B cell (primary cell): ENCODE results near the gene CACNA2D3. TPM values are rescaled to one million over a fixed set of nuclear protein-coding genes. Genes with fewer than 3 reads are reported as not detected.

Experiments used
- ATAC-seq: fragments of 200-7000 bp; cut with Tn5 transposase; one replicate; pipeline ENCODE4 v1.10.0; 2021; ENCODE audit warnings: low read depth, mild to moderate bottlenecking, moderate number of reproducible peaks, moderate library complexity
- CTCF ChIA-PET: fragments of 350-600 bp; sonication (Branson Sonifier 250); formaldehyde crosslinking; loops from one replicate; lab custom pipeline; 2021; ENCODE audit warnings: antibody characterized with exemption, inconsistent platforms; lab: Charles Lee
- POLR2A ChIA-PET: fragments of 350-600 bp; sonication (Branson Sonifier 250); formaldehyde crosslinking; loops from one replicate; lab custom pipeline; 2021; ENCODE audit warnings: antibody characterized with exemption; lab: Charles Lee
- DNase-seq: peaks from one replicate; pipeline ENCODE4 v3.0.0; 2013
- H2AFZ ChIP-seq: 2 replicates; pipeline ENCODE4 v1.6.1; 2012; ENCODE audit warnings: mild to moderate bottlenecking, low read depth, low read length; ENCODE audit not compliant: insufficient read depth, poor library complexity, severe bottlenecking
- H3K27ac ChIP-seq, 2 donors: 1 replicate in 1 of 2; 2 replicates in 1 of 2; pipeline ENCODE4 v1.5.1; 2012 to 2013; ENCODE audit warnings: low read length in 2 of 2, mild to moderate bottlenecking in 2 of 2, moderate library complexity in 1 of 2
- H3K27me3 ChIP-seq, 4 experiments: fragments of 200-600 bp in 1 of 4; sonication (generic) in 1 of 4; replicated peaks in 1 of 4; 1 replicate in 2 of 4; 2 replicates in 2 of 4; pipeline versions ENCODE4 v1.6.1 to v1.7.0; 2013 to 2016; ENCODE audit warnings: low read length in 3 of 4, mild to moderate bottlenecking in 2 of 4, mixed read lengths in 1 of 4, moderate library complexity in 1 of 4; ENCODE audit not compliant: insufficient read depth in 4 of 4, control insufficient read depth in 3 of 4; ENCODE audit errors: control extremely low read depth in 1 of 4
- H3K36me3 ChIP-seq, 2 experiments: replicated peaks in 1 of 2; 1 replicate in 1 of 2; 2 replicates in 1 of 2; pipeline versions ENCODE4 v1.6.1 to v1.7.1; 2013; ENCODE audit warnings: low read length in 1 of 2; ENCODE audit not compliant: insufficient read depth in 2 of 2, control insufficient read depth in 1 of 2; ENCODE audit errors: control extremely low read depth in 1 of 2, extremely low read depth in 1 of 2
- H3K4me1 ChIP-seq, 2 donors: fragments of 200-600 bp in 1 of 2; sonication (generic) in 1 of 2; 1 replicate in 1 of 2; 2 replicates in 1 of 2; pipeline versions ENCODE4 v1.5.1 to v1.6.1; 2013 to 2017; ENCODE audit warnings: low read length in 2 of 2; ENCODE audit not compliant: control insufficient read depth in 2 of 2, insufficient read depth in 2 of 2
- H3K4me2 ChIP-seq: replicated peaks from 2 replicates; pipeline ENCODE3; 2012; ENCODE audit warnings: mild to moderate bottlenecking, low read depth, low read length; ENCODE audit not compliant: poor library complexity, severe bottlenecking
- H3K4me3 ChIP-seq, 5 experiments: fragments of 200-600 bp in 1 of 5; sonication (generic) in 1 of 5; 1 replicate in 3 of 5; 2 replicates in 2 of 5; pipeline versions ENCODE4 v1.5.1 to v1.7.0; 2011 to 2016; ENCODE audit warnings: low read length in 4 of 5, mild to moderate bottlenecking in 4 of 5, low read depth in 2 of 5, control low read depth in 1 of 5, moderate library complexity in 1 of 5; ENCODE audit not compliant: insufficient read depth in 1 of 5; ENCODE audit errors: control extremely low read depth in 1 of 5, extremely low read depth in 1 of 5
- H3K79me2 ChIP-seq: fragments of 200-600 bp; sonication (generic); one replicate; pipeline ENCODE4 v1.6.0; 2016; ENCODE audit warnings: low read length; ENCODE audit not compliant: control insufficient read depth, insufficient read depth
- H3K9ac ChIP-seq: fragments of 200-600 bp; sonication (generic); 2 replicates; pipeline ENCODE4 v1.6.1; 2017; ENCODE audit warnings: mild to moderate bottlenecking, low read length, moderate library complexity
- H3K9me3 ChIP-seq, 3 donors: one replicate each; pipeline versions ENCODE4 v1.6.1 to v1.7.1; 2013; ENCODE audit warnings: low read length in 2 of 3; ENCODE audit not compliant: control insufficient read depth in 2 of 3, insufficient read depth in 1 of 3; ENCODE audit errors: control extremely low read depth in 1 of 3
- H4K20me1 ChIP-seq: 2 replicates; pipeline ENCODE4 v1.6.0; 2012; ENCODE audit warnings: mild to moderate bottlenecking, low read length; ENCODE audit not compliant: insufficient read depth, control insufficient read depth, poor library complexity, severe bottlenecking
- H3K27ac Mint-ChIP-seq: one replicate; pipeline ENCODE4 v1.8.0; 2021; ENCODE audit warnings: mixed read lengths
- H3K27me3 Mint-ChIP-seq: one replicate; pipeline ENCODE4 v1.8.0; 2021; ENCODE audit warnings: mixed read lengths
- H3K4me1 Mint-ChIP-seq: one replicate; pipeline ENCODE4 v1.8.0; 2021; ENCODE audit warnings: mixed read lengths
- H3K4me3 Mint-ChIP-seq: one replicate; pipeline ENCODE4 v1.8.0; 2021; ENCODE audit warnings: mixed read lengths
- H3K9me3 Mint-ChIP-seq: one replicate; pipeline ENCODE4 v1.8.0; 2022; ENCODE audit warnings: mixed read lengths; ENCODE audit not compliant: insufficient read depth
- CTCF ChIP-seq: fragments of 200-600 bp; IDR thresholded peaks from one replicate; pipeline ENCODE4 v1.8.0; 2022; ENCODE audit warnings: antibody characterized with exemption, mild to moderate bottlenecking
- EZH2 ChIP-seq: IDR thresholded peaks from 2 replicates; pipeline ENCODE4 v1.6.1; 2012; ENCODE audit warnings: borderline replicate concordance, low read depth, mild to moderate bottlenecking, moderate library complexity, low read length; ENCODE audit not compliant: insufficient read depth, poor library complexity, severe bottlenecking
- WGBS: methylation state at CpG from one replicate; pipeline ENCODE4 v1.1.5; 2013; ENCODE audit warnings: missing lambda C conversion rate; ENCODE audit not compliant: insufficient coverage; 5-methylcytosine and 5-hydroxymethylcytosine counted together
- intact Hi-C: fragments of 100-400 bp; cut with micrococcal nuclease; formaldehyde crosslinking; loops from one replicate; pipeline ENCODE4 v1.10.0; 2022
- polyA plus RNA-seq: library from polyadenylated mRNA; depleted of rRNA; stranded (reverse); fragments of >200 nt; gene quantifications from 2 replicates; pipeline ENCODE4 v1.2.3, GENCODE V29; 2012
- total RNA-seq, 2 donors: library from RNA; stranded (reverse); fragments of 120-200 nt in 1 of 2; gene quantifications; 1 replicate in 1 of 2; 2 replicates in 1 of 2; pipeline versions ENCODE4 v1.2.3 to v1.2.4, GENCODE V29; 2013 to 2022

The CACNA2D3 gene
- total and polyA plus RNA-seq, 2 donors (not counting 1 experiment from before 2014, with no cell fraction given) = not detected

GRCh38 chr3:55066551-55067047 is 944.2 kb downstream of the CACNA2D3 start:
- Histone ChIP-seq H2AFZ (no peak overlapping the region), H3K9me3 (peaks cover 0 to 4% (median 0%) of the 10 kb centered on the region in 3 donors), H4K20me1 (no peaks in the 10 kb centered on the region), H3K79me2 (no peaks in the 10 kb centered on the region), H3K4me2 (no peak overlapping the region), H3K4me3 (no peak overlapping the region), H3K27ac (no peak overlapping the region), H3K27me3 (no peaks in the 10 kb centered on the region), H3K4me1 (no peaks in the 10 kb centered on the region), H3K36me3 (no peaks in the 10 kb centered on the region), H3K9ac (no peak overlapping the region)
- ATAC-seq = no peak
- H3K27ac Mint-ChIP-seq = no peak overlapping the region
- CTCF ChIA-PET = no interaction called here
- intact Hi-C loops = no loop called here
- DNase-seq = no peak
- WGBS = 78% methylated on average over 3 of the region's 9 CpGs
- no peaks in the 10 kb centered on the region for H3K27me3 Mint-ChIP-seq
- no peaks in the 10 kb centered on the region for H3K9me3 Mint-ChIP-seq
- POLR2A ChIA-PET = no interaction called here
- TF ChIP-seq CTCF (no peak), EZH2 (no peak)
- H3K4me3 Mint-ChIP-seq = no peak overlapping the region
- no peaks in the 10 kb centered on the region for H3K4me1 Mint-ChIP-seq

GRCh38 chr3:55069950-55070349 is 947.6 kb downstream of the CACNA2D3 start:
- no peaks in the 10 kb centered on the region for H3K27me3 ChIP-seq
- no peaks in the 10 kb centered on the region for H3K79me2 ChIP-seq
- no peak overlapping the region for H3K9ac ChIP-seq
- Mint-ChIP-seq H3K27ac (no peak overlapping the region), H3K4me3 (no peak overlapping the region), H3K4me1 (no peaks in the 10 kb centered on the region), H3K9me3 (no peaks in the 10 kb centered on the region), H3K27me3 (no peaks in the 10 kb centered on the region)
- H3K9me3 ChIP-seq = peaks cover 0 to 4% (median 0%) of the 10 kb centered on the region in 3 donors
- H3K4me1 ChIP-seq = no peaks in the 10 kb centered on the region
- DNase-seq (no peak), ATAC-seq (no peak)
- POLR2A ChIA-PET = no interaction called here
- H4K20me1 ChIP-seq = no peaks in the 10 kb centered on the region
- H3K36me3 ChIP-seq = no peaks in the 10 kb centered on the region
- no peak overlapping the region for H2AFZ ChIP-seq
- no peak overlapping the region for H3K27ac ChIP-seq
- TF ChIP-seq EZH2 (no peak), CTCF (no peak)
- intact Hi-C loops = no loop called here
- H3K4me2 ChIP-seq = no peak overlapping the region
- no peak overlapping the region for H3K4me3 ChIP-seq
- CTCF ChIA-PET = no interaction called here
